Skeletal muscle tissue (tissue), 4 donors: ENCODE measurements around the gene EHMT1. TPM values are rescaled to one million over a fixed set of nuclear protein-coding genes. Genes with fewer than 3 reads are reported as not detected.

Experiments
- H3K27ac ChIP-seq: one replicate; pipeline ENCODE4 v1.7.0; 2013; ENCODE audit warnings: mild to moderate bottlenecking, low read depth, low read length, inconsistent platforms
- H3K27me3 ChIP-seq, 3 donors: one replicate each; pipeline ENCODE4 v1.7.0; 2013; ENCODE audit warnings: low read length in 3 of 3; ENCODE audit not compliant: control insufficient read depth in 3 of 3, insufficient read depth in 3 of 3
- H3K36me3 ChIP-seq, 3 donors: one replicate each; pipeline ENCODE4 v1.7.0; 2013; ENCODE audit warnings: low read length in 3 of 3; ENCODE audit not compliant: control insufficient read depth in 3 of 3, insufficient read depth in 3 of 3
- H3K4me1 ChIP-seq, 3 donors: one replicate each; pipeline ENCODE4 v1.7.0; 2013; ENCODE audit warnings: low read length in 3 of 3, mild to moderate bottlenecking in 3 of 3; ENCODE audit not compliant: control insufficient read depth in 3 of 3, insufficient read depth in 3 of 3
- H3K4me3 ChIP-seq, 3 donors: one replicate each; pipeline ENCODE4 v1.7.0; 2013; ENCODE audit warnings: low read length in 3 of 3
- H3K9ac ChIP-seq, 3 donors: one replicate each; pipeline ENCODE4 v1.7.0; 2013; ENCODE audit warnings: low read length in 3 of 3, mild to moderate bottlenecking in 3 of 3, moderate library complexity in 2 of 3, low read depth in 1 of 3
- H3K9me3 ChIP-seq, 3 donors: one replicate each; pipeline ENCODE4 v1.7.0; 2013; ENCODE audit warnings: low read length in 3 of 3; ENCODE audit not compliant: control insufficient read depth in 3 of 3
- total RNA-seq: library from RNA; depleted of rRNA; stranded (reverse); fragments of >200 nt; gene quantifications from one replicate; pipeline ENCODE4 v1.2.3, GENCODE V29; 2014
- donor health status: Osteomylitis.

Gene EHMT1
- total RNA-seq, 1 donor from 2014 or later, result 43.3 TPM

GRCh38 chr9:137640862-137641261, 22.1 kb downstream of the EHMT1 start:
- Histone ChIP-seq H3K27me3 (no peaks in the 10 kb centered on the region), H3K9ac (no peak overlapping the region), H3K4me3 (no peak overlapping the region), H3K4me1 (peaks cover 0 to 8% (median 0%) of the 10 kb centered on the region in 3 donors), H3K9me3 (no peaks in the 10 kb centered on the region), H3K36me3 (peaks cover 5 to 8% (median 8%) of the 10 kb centered on the region in 3 donors), H3K27ac (no peak overlapping the region)

- no peak overlapping the region for H3K27ac ChIP-seq
- peaks cover 0 to 9% (median 0%) of the 10 kb centered on the region in 3 donors for H3K4me1 ChIP-seq
- H3K4me3 ChIP-seq, result no peak overlapping the region
- no peaks in the 10 kb centered on the region for H3K9me3 ChIP-seq
- H3K9ac ChIP-seq, result no peak overlapping the region
- H3K27me3 ChIP-seq, result no peaks in the 10 kb centered on the region
- peaks cover 5 to 8% (median 8%) of the 10 kb centered on the region in 3 donors for H3K36me3 ChIP-seq
Measured at GRCh38 chr9:137642118-137642601, 23.4 kb downstream of the EHMT1 start.

GRCh38 chr9:137642892-137643291, 24.1 kb downstream of the EHMT1 start:
- Histone ChIP-seq H3K27me3 (no peaks in the 10 kb centered on the region), H3K4me3 (no peak overlapping the region), H3K9ac (no peak overlapping the region), H3K9me3 (no peaks in the 10 kb centered on the region), H3K27ac (no peak overlapping the region), H3K36me3 (peaks cover 5 to 8% (median 8%) of the 10 kb centered on the region in 3 donors), H3K4me1 (peaks cover 0 to 11% (median 0%) of the 10 kb centered on the region in 3 donors)

- Histone ChIP-seq H3K9ac (no peak overlapping the region), H3K27me3 (no peaks in the 10 kb centered on the region), H3K4me3 (no peak overlapping the region), H3K27ac (no peak overlapping the region), H3K4me1 (peaks cover 0 to 8% (median 0%) of the 10 kb centered on the region in 3 donors), H3K36me3 (peaks cover 5% of the 10 kb centered on the region in 3 donors), H3K9me3 (no peaks in the 10 kb centered on the region)
Measured at GRCh38 chr9:137643921-137644320, 25.1 kb downstream of the EHMT1 start.

GRCh38 chr9:137645211-137645610, 26.4 kb downstream of the EHMT1 start:
- H3K36me3 ChIP-seq, result peaks cover 5 to 8% (median 5%) of the 10 kb centered on the region in 3 donors
- H3K27ac ChIP-seq, result no peak overlapping the region
- no peak overlapping the region for H3K9ac ChIP-seq
- no peak overlapping the region for H3K4me3 ChIP-seq
- H3K4me1 ChIP-seq, result peaks cover 0 to 3% (median 0%) of the 10 kb centered on the region in 3 donors
- H3K9me3 ChIP-seq, result no peaks in the 10 kb centered on the region
- no peaks in the 10 kb centered on the region for H3K27me3 ChIP-seq

GRCh38 chr9:137646341-137646740, 27.5 kb downstream of the EHMT1 start:
- Histone ChIP-seq H3K9me3 (no peaks in the 10 kb centered on the region), H3K4me1 (peaks cover 0 to 3% (median 0%) of the 10 kb centered on the region in 3 donors), H3K36me3 (peaks cover 4 to 11% (median 5%) of the 10 kb centered on the region in 3 donors), H3K27ac (no peak overlapping the region), H3K4me3 (no peak overlapping the region), H3K27me3 (no peaks in the 10 kb centered on the region), H3K9ac (no peak overlapping the region)

- H3K36me3 ChIP-seq, result peaks cover 2 to 11% (median 5%) of the 10 kb centered on the region in 3 donors
- H3K4me3 ChIP-seq, result no peak overlapping the region
- no peak overlapping the region for H3K27ac ChIP-seq
Measured at GRCh38 chr9:137647096-137647714, 28.4 kb downstream of the EHMT1 start.

GRCh38 chr9:137648396-137648795, 29.6 kb downstream of the EHMT1 start:
- peaks cover 5 to 16% (median 6%) of the 10 kb centered on the region in 3 donors for H3K36me3 ChIP-seq
- no peak overlapping the region for H3K9ac ChIP-seq
- no peak overlapping the region for H3K4me3 ChIP-seq
- peaks cover 0 to 3% (median 0%) of the 10 kb centered on the region in 3 donors for H3K4me1 ChIP-seq
- no peak overlapping the region for H3K27ac ChIP-seq
- no peaks in the 10 kb centered on the region for H3K27me3 ChIP-seq
- H3K9me3 ChIP-seq, result no peaks in the 10 kb centered on the region

More at GRCh38 chr9:137647096-137647714, 28.4 kb downstream of the EHMT1 start:
- H3K27me3 ChIP-seq, result no peaks in the 10 kb centered on the region
- no peaks in the 10 kb centered on the region for H3K9me3 ChIP-seq
- peaks cover 0 to 3% (median 0%) of the 10 kb centered on the region in 3 donors for H3K4me1 ChIP-seq
- no peak overlapping the region for H3K9ac ChIP-seq

- H3K36me3 ChIP-seq, result peaks cover 0 to 11% (median 4%) of the 10 kb centered on the region in 3 donors
- no peak overlapping the region for H3K9ac ChIP-seq
- H3K27ac ChIP-seq, result no peak overlapping the region
- H3K4me1 ChIP-seq, result peaks cover 0 to 3% (median 0%) of the 10 kb centered on the region in 3 donors
- H3K9me3 ChIP-seq, result no peaks in the 10 kb centered on the region
- H3K4me3 ChIP-seq, result no peak overlapping the region
- no peaks in the 10 kb centered on the region for H3K27me3 ChIP-seq
Measured at GRCh38 chr9:137649553-137649952, 30.7 kb downstream of the EHMT1 start.

- peaks cover 0 to 3% (median 0%) of the 10 kb centered on the region in 3 donors for H3K4me1 ChIP-seq
- no peak overlapping the region for H3K9ac ChIP-seq
- no peak overlapping the region for H3K4me3 ChIP-seq
- no peak overlapping the region for H3K27ac ChIP-seq
- H3K36me3 ChIP-seq, result peaks cover 0 to 12% (median 4%) of the 10 kb centered on the region in 3 donors
- no peaks in the 10 kb centered on the region for H3K27me3 ChIP-seq
- no peaks in the 10 kb centered on the region for H3K9me3 ChIP-seq
Measured at GRCh38 chr9:137650259-137650658, 31.5 kb downstream of the EHMT1 start.
